Renal pelvis (tissue), 4 donors: Measurements from ENCODE around the gene KIAA0319L. TPM values are rescaled to one million over a fixed set of nuclear protein-coding genes. Genes with fewer than 3 reads are reported as not detected.
A peak's percentile ranks its signal among the peaks of the same experiment; 100 is the strongest.
"Not testable (repeated sequence)": the region's sequence is repeated elsewhere in the genome, so short reads cannot be mapped to it uniquely, and the experiment has no call there.

ENCODE experiments used
- DNase-seq: peaks from one replicate; pipeline ENCODE4 v3.0.0-alpha.2; 2013
- polyA plus RNA-seq, 3 donors: library from polyadenylated mRNA; unstranded; fragments of 120-200 nt; gene quantifications; one replicate each; pipeline ENCODE4 v1.2.1, GENCODE V29; 2013; ENCODE audit not compliant: insufficient read length in 3 of 3

Gene KIAA0319L
- polyA plus RNA-seq, 3 donors: 54.2 to 91.6 (median 86.6) TPM

GRCh38 chr1:35587736-35588135 lies 30.5 kb upstream of the KIAA0319L start:
- DNase-seq: no peak

- DNase-seq: no peak
These were observed 29.6 kb upstream of the KIAA0319L start for GRCh38 chr1:35586808-35587207.

- not testable (repeated sequence) for DNase-seq
These were observed 28.6 kb upstream of the KIAA0319L start for GRCh38 chr1:35585805-35586204.

GRCh38 chr1:35585281-35585680 lies 28.1 kb upstream of the KIAA0319L start:
- no peak for DNase-seq

- not testable (repeated sequence) for DNase-seq
These were observed 24.4 kb upstream of the KIAA0319L start for GRCh38 chr1:35581621-35582020.

- DNase-seq: no peak
These were observed 23.8 kb upstream of the KIAA0319L start for GRCh38 chr1:35580949-35581388.

- no peak for DNase-seq
These were observed 20.1 kb upstream of the KIAA0319L start for GRCh38 chr1:35577071-35577998.

- not testable (repeated sequence) for DNase-seq
These were observed 19.5 kb upstream of the KIAA0319L start for GRCh38 chr1:35576766-35577070.

GRCh38 chr1:35576061-35576765 lies 19.0 kb upstream of the KIAA0319L start:
- no peak for DNase-seq

GRCh38 chr1:35575416-35575958 lies 18.3 kb upstream of the KIAA0319L start:
- no peak for DNase-seq

- DNase-seq: no peak
These were observed 17.6 kb upstream of the KIAA0319L start for GRCh38 chr1:35574655-35575415.

GRCh38 chr1:35574125-35574654 lies 17.0 kb upstream of the KIAA0319L start:
- DNase-seq: no peak

- peak; percentile 42 for DNase-seq
These were observed 16.3 kb upstream of the KIAA0319L start, which contains the start of gene TFAP2E for GRCh38 chr1:35573198-35574124. TSS of gene TFAP2E (plus strand) at chr1:35573314. CDS start at chr1:35573578, 264 bp downstream.

- no peak for DNase-seq
These were observed 15.1 kb upstream of the KIAA0319L start for GRCh38 chr1:35572296-35572695.

- DNase-seq: no peak
These were observed 14.1 kb upstream of the KIAA0319L start for GRCh38 chr1:35571263-35571662.

GRCh38 chr1:35570589-35571137 lies 13.5 kb upstream of the KIAA0319L start:
- DNase-seq: no peak

GRCh38 chr1:35569936-35570335 lies 12.7 kb upstream of the KIAA0319L start:
- no peak for DNase-seq

GRCh38 chr1:35568975-35569395 lies 11.8 kb upstream of the KIAA0319L start:
- DNase-seq: peak; percentile 58

- DNase-seq: no peak
These were observed 10.8 kb upstream of the KIAA0319L start for GRCh38 chr1:35567947-35568558.

GRCh38 chr1:35565742-35566133 lies 8.5 kb upstream of the KIAA0319L start:
- no peak for DNase-seq
